ENCODE data around the gene KBTBD3. TPM values are rescaled to one million over a fixed set of nuclear protein-coding genes. Genes with fewer than 3 reads are reported as not detected.
"Not testable (repeated sequence)": the region's sequence is repeated elsewhere in the genome, so short reads cannot be mapped to it uniquely, and the experiment has no call there.

Gene KBTBD3
- total RNA-seq, 4 donors from 2014 or later, result 8.4 to 15.6 (median 13.4) TPM

- H3K4me1 ChIP-seq, result no peaks in the 10 kb centered on the region
- H3K27me3 ChIP-seq, result no peaks in the 10 kb centered on the region
- TF ChIP-seq POLR2A (IDR thresholded peaks at IDR 0.05) (no peak), EP300 (IDR thresholded peaks at IDR 0.05) (no peak), CTCF (IDR thresholded peaks at IDR 0.05) (no peak)
- H3K4me3 ChIP-seq, result no peak overlapping the region
- peaks cover 0 to 27% (median 0%) of the 10 kb centered on the region in 3 donors for H3K36me3 ChIP-seq
- H3K9me3 ChIP-seq, result no peaks in the 10 kb centered on the region
- 92 to 100% methylated on average over 1 of the region's 1 CpG for WGBS, 2 donors
- H3K27ac ChIP-seq, result no peak overlapping the region
- DNase-seq (ENCODE audit: low spot score in 2 of 2), result no peak
Measured at GRCh38 chr11:106061954-106062949, 14.9 kb downstream of the KBTBD3 start.

GRCh38 chr11:106061249-106061784 is 15.8 kb downstream of the KBTBD3 start:
- Histone ChIP-seq H3K36me3 (peaks cover 0 to 23% (median 0%) of the 10 kb centered on the region in 3 donors), H3K4me1 (no peaks in the 10 kb centered on the region), H3K4me3 (no peak overlapping the region), H3K27ac (no peak overlapping the region), H3K9me3 (no peaks in the 10 kb centered on the region), H3K27me3 (no peaks in the 10 kb centered on the region)
- no peak for DNase-seq (ENCODE audit: low spot score in 2 of 2)
- TF ChIP-seq EP300 (IDR thresholded peaks at IDR 0.05) (no peak), POLR2A (IDR thresholded peaks at IDR 0.05) (no peak), CTCF (IDR thresholded peaks at IDR 0.05) (no peak)

- WGBS, 2 donors, result 94 to 95% methylated on average over 1 of the region's 1 CpG
- no peak for DNase-seq (ENCODE audit: low spot score in 2 of 2)
- no peak for TF ChIP-seq EP300 (IDR thresholded peaks at IDR 0.05)
- no peak for TF ChIP-seq POLR2A (IDR thresholded peaks at IDR 0.05)
- TF ChIP-seq CTCF (IDR thresholded peaks at IDR 0.05), result no peak
- Histone ChIP-seq H3K4me3 (no peak overlapping the region), H3K9me3 (no peaks in the 10 kb centered on the region), H3K27me3 (no peaks in the 10 kb centered on the region), H3K4me1 (no peaks in the 10 kb centered on the region), H3K36me3 (peaks cover 0 to 28% (median 0%) of the 10 kb centered on the region in 3 donors), H3K27ac (no peak overlapping the region)
Measured at GRCh38 chr11:106059617-106060016, 17.5 kb downstream of the KBTBD3 start.

- not testable (repeated sequence) for H3K27ac ChIP-seq; H3K4me3 ChIP-seq; H3K27me3 ChIP-seq; H3K4me1 ChIP-seq; DNase-seq (ENCODE audit: low spot score in 2 of 2); H3K9me3 ChIP-seq
- peaks cover 0 to 23% (median 0%) of the 10 kb centered on the region in 3 donors for H3K36me3 ChIP-seq
- 96 to 99% methylated on average over 14 of the region's 14 CpGs for WGBS, 2 donors
Measured at GRCh38 chr11:106058377-106058776, 18.8 kb downstream of the KBTBD3 start.

GRCh38 chr11:106051103-106051502 is 26.0 kb downstream of the KBTBD3 start:
- no peak for DNase-seq (ENCODE audit: low spot score in 2 of 2)
- no peak overlapping the region for H3K4me3 ChIP-seq
- 84 to 88% methylated on average over 2 of the region's 2 CpGs for WGBS, 2 donors
- no peaks in the 10 kb centered on the region for H3K9me3 ChIP-seq
- no peaks in the 10 kb centered on the region for H3K4me1 ChIP-seq
- no peaks in the 10 kb centered on the region for H3K27me3 ChIP-seq
- H3K27ac ChIP-seq, result no peak overlapping the region
- H3K36me3 ChIP-seq, result peaks cover 0 to 11% (median 0%) of the 10 kb centered on the region in 3 donors
- TF ChIP-seq CTCF (IDR thresholded peaks at IDR 0.05) (no peak), EP300 (IDR thresholded peaks at IDR 0.05) (no peak), POLR2A (IDR thresholded peaks at IDR 0.05) (no peak)

Data from tibial nerve (tissue), 4 donors.